ENCODE data around the gene PRDX2. TPM values are rescaled to one million over a fixed set of nuclear protein-coding genes. Genes with fewer than 3 reads are reported as not detected.
"Not testable (repeated sequence)": the region's sequence is repeated elsewhere in the genome, so short reads cannot be mapped to it uniquely, and the experiment has no call there.

PRDX2 gene
- total RNA-seq, 4 donors from 2014 or later = 178 to 303 (median 227) TPM

GRCh38 chr19:12800466-12800770 is 1.2 kb downstream of the PRDX2 start:
- TF ChIP-seq, protein P1, sequence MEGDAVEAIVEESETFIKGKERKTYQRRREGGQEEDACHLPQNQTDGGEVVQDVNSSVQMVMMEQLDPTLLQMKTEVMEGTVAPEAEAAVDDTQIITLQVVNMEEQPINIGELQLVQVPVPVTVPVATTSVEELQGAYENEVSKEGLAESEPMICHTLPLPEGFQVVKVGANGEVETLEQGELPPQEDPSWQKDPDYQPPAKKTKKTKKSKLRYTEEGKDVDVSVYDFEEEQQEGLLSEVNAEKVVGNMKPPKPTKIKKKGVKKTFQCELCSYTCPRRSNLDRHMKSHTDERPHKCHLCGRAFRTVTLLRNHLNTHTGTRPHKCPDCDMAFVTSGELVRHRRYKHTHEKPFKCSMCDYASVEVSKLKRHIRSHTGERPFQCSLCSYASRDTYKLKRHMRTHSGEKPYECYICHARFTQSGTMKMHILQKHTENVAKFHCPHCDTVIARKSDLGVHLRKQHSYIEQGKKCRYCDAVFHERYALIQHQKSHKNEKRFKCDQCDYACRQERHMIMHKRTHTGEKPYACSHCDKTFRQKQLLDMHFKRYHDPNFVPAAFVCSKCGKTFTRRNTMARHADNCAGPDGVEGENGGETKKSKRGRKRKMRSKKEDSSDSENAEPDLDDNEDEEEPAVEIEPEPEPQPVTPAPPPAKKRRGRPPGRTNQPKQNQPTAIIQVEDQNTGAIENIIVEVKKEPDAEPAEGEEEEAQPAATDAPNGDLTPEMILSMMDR (IDR thresholded peaks at IDR 0.05) = no peak
- TF ChIP-seq EP300 (IDR thresholded peaks at IDR 0.05) (no peak), POLR2AphosphoS5 (IDR thresholded peaks at IDR 0.05) (no peak), POLR2A (IDR thresholded peaks at IDR 0.05) (no peak)
- peak overlapping the region in 1 of 2 donors; percentile 88 for H3K4me3 ChIP-seq
- WGBS, 2 donors (ENCODE audit: low coverage in 1 of 2) = no CpG with 5 or more reads among the region's 1 CpG
- H3K27me3 ChIP-seq = no peaks in the 10 kb centered on the region
- peak overlapping the region in 3 of 4 donors; percentile 86 to 89 (median 86) for H3K27ac ChIP-seq
- peaks cover 0 to 40% of the 10 kb centered on the region in 2 donors for H3K36me3 ChIP-seq
- H3K9me3 ChIP-seq = no peaks in the 10 kb centered on the region
- no peak for ATAC-seq
- peaks cover 0 to 50% (median 19%) of the 10 kb centered on the region in 3 donors for H3K4me1 ChIP-seq

GRCh38 chr19:12799742-12800465 is 1.7 kb downstream of the PRDX2 start:
- H3K27me3 ChIP-seq = no peaks in the 10 kb centered on the region
- TF ChIP-seq EP300 (IDR thresholded peaks at IDR 0.05) = no peak
- no peak for TF ChIP-seq POLR2A (IDR thresholded peaks at IDR 0.05)
- no peak for TF ChIP-seq POLR2AphosphoS5 (IDR thresholded peaks at IDR 0.05)
- TF ChIP-seq, protein P1 (IDR thresholded peaks at IDR 0.05) = no peak
- H3K4me3 ChIP-seq = peak overlapping the region in 1 of 2 donors; percentile 88
- WGBS, 2 donors (ENCODE audit: low coverage in 1 of 2) = 75 to 91% methylated on average over 4 to 7 of the region's 18 CpGs
- ATAC-seq = no peak
- peaks cover 0 to 40% of the 10 kb centered on the region in 2 donors for H3K36me3 ChIP-seq
- peak overlapping the region in 2 of 4 donors; percentile 86 for H3K27ac ChIP-seq
- peaks cover 0 to 55% (median 19%) of the 10 kb centered on the region in 3 donors for H3K4me1 ChIP-seq
- no peaks in the 10 kb centered on the region for H3K9me3 ChIP-seq

DNA sequence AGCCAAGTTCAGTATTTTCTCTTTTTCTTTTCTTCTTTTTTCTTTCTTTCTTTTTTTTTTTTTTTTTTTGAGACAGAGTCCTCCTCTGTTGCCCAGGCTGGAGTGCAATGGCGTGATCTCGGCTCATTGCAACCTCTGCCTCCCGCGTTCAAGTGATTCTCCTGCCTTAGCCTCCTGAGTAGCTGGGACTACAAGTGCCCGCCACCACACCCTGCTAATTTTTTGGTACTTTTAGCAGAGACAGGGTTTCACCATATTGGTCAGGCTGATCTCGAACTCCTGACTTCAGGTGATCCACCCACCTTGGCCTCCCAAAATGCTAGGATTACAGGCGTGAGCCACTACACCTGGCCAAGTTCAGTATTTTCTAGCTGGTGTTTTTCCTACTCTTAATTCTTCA is 4.0 kb downstream of the PRDX2 start:
- ATAC-seq, H3K27ac ChIP-seq, H3K9me3 ChIP-seq, H3K27me3 ChIP-seq, H3K4me3 ChIP-seq: not testable (repeated sequence)
- peaks cover 0 to 40% of the 10 kb centered on the region in 2 donors for H3K36me3 ChIP-seq
- H3K4me1 ChIP-seq = peaks cover 0 to 66% (median 20%) of the 10 kb centered on the region in 3 donors
- 94% methylated on average over 3 to 6 of the region's 7 CpGs for WGBS, 2 donors (ENCODE audit: low coverage in 1 of 2)

DNA sequence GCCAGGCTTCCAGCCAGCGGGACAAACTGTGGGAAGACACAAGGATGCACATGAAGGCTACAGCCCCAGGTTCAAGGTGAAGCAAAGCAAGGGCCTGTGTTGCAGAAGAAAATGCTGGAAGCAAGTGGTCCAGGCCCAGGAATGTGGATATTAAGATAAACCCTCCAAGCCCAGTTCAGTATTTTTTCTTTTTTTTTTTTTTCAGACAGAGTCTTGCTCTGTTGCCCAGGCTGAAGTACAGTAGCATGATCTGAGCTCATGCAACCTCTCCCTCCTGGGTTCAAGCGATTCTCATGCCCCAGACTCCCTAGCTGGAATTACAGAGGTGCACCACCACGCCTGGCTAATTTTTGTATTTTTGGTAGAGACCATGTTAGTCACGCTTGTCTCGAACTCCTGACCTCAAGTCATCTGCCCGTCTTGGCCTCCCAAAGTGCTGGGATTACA is 4.4 kb downstream of the PRDX2 start:
- Histone ChIP-seq H3K4me1 (peaks cover 0 to 61% (median 16%) of the 10 kb centered on the region in 3 donors), H3K27ac (peak overlapping the region in 3 of 4 donors; percentile 40 to 100 (median 65)), H3K27me3 (no peaks in the 10 kb centered on the region), H3K9me3 (no peaks in the 10 kb centered on the region), H3K4me3 (no peak overlapping the region), H3K36me3 (peaks cover 0 to 40% of the 10 kb centered on the region in 2 donors)
- 81 to 90% methylated on average over 4 to 6 of the region's 6 CpGs for WGBS, 2 donors (ENCODE audit: low coverage in 1 of 2)
- TF ChIP-seq POLR2AphosphoS5 (IDR thresholded peaks at IDR 0.05) = no peak
- TF ChIP-seq, protein P1 (IDR thresholded peaks at IDR 0.05) = no peak
- no peak for ATAC-seq

DNA sequence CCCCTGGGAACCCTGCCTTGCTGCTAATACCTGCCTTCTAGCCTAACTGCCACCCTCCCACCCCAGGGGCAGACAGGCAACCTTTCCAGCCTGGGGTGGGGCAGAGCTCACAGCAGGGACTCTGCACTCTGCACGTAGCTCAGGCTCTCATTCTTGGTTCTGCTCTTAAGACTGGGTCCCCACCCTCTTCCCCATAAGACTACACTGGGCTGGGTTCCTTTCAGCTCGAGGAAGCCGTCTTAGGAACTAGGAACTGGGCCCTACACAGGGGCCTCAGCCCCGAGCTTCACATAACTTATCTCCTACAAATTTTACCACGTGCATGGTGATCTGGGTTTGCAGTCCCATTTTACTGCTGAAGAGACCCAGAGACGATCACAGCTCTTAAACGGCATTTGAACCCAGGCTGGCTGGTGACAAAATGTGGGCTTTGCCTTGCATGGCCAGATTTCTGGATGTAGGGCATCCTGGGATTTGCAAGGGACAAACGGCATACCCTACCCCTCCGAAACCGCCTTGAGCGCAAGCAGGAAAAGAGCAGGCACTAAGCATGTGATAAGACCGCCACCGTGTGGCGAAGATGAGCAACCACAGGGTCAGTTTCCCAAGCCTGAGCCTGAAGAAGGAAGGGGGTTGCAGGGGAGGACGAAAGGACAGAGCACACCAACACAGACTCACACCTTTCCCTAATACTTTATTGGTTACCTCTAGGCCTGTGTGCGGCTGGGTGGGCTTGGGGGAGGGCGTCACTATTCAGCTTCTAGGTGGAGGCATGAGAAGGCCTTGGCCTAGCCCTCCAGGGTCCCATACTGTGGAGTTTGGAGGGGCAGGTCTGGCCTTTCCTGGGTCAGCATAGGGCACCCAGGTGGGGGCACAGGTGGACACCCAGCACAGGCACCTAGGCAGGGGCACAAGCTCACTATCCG is 5.2 kb downstream of the PRDX2 start:
- Histone ChIP-seq H3K9me3 (no peaks in the 10 kb centered on the region), H3K36me3 (peaks cover 0 to 40% of the 10 kb centered on the region in 2 donors), H3K27ac (peak overlapping the region in 3 of 4 donors; percentile 53 to 100 (median 65)), H3K27me3 (no peaks in the 10 kb centered on the region), H3K4me3 (no peak overlapping the region), H3K4me1 (peaks cover 0 to 54% (median 16%) of the 10 kb centered on the region in 3 donors)
- TF ChIP-seq POLR2AphosphoS5 (IDR thresholded peaks at IDR 0.05) (peak; percentile 53), EP300 (IDR thresholded peaks at IDR 0.05) (no peak), POLR2A (IDR thresholded peaks at IDR 0.05) (no peak)
- TF ChIP-seq, protein P1 (IDR thresholded peaks at IDR 0.05) = peak in 3 of 4 experiments; percentile 97 to 99 (median 97)
- 0 to 7% methylated on average over 3 to 7 of the region's 18 CpGs for WGBS, 2 donors (ENCODE audit: low coverage in 1 of 2)
- peak; percentile 17 for ATAC-seq
